Left renal pelvis (tissue), 4 donors: ENCODE measurements around the gene WNK3. TPM values are rescaled to one million over a fixed set of nuclear protein-coding genes. Genes with fewer than 3 reads are reported as not detected.
"Not testable (repeated sequence)": the region's sequence is repeated elsewhere in the genome, so short reads cannot be mapped to it uniquely, and the experiment has no call there.

Experiments
- DNase-seq, 4 donors: peaks; one replicate each; pipeline ENCODE4 v3.0.0-alpha.2; 2013; ENCODE audit warnings: low read depth in 4 of 4, low spot score in 3 of 4
- polyA plus RNA-seq, 4 donors: library from polyadenylated mRNA; unstranded; fragments of 120-200 nt; gene quantifications; one replicate each; pipeline ENCODE4 v1.2.1, GENCODE V29; 2013; ENCODE audit not compliant: insufficient read length in 4 of 4

The WNK3 gene
- polyA plus RNA-seq: 1 to 10 TPM; 2.7 to 5.4 (median 5.1) TPM

GRCh38 chrX:54357414-54358377, at the start of gene WNK3:
TSS of gene WNK3 (minus strand) at chrX:54358046.
- peak; percentile 46 to 74 (median 70) for DNase-seq

- no peak for DNase-seq
Measured at GRCh38 chrX:54407266-54407665, 49.4 kb upstream of the WNK3 start.

GRCh38 chrX:54397113-54397512, 39.3 kb upstream of the WNK3 start:
- no peak for DNase-seq

GRCh38 chrX:54386314-54386713, 28.5 kb upstream of the WNK3 start:
- no peak for DNase-seq

DNA sequence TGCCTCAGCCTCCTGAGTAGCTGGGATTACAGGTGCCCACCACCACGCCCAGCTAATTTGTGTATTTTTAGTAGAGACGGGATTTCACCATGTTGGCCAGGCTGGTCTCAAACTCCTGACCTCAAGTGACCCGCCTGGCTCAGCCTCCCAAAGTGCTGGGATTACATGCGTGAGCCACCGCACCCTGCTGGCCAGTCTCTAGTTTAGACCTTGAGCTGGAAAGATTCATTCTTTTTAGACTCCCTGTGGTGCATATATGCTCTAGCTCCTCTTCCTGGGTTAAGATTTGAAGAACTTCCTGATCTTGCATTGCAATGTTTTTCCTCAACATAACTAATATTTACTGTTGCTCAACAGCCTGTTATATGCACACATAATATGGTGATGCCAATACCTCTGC, 26.8 kb upstream of the WNK3 start:
- DNase-seq: not testable (repeated sequence)

DNA sequence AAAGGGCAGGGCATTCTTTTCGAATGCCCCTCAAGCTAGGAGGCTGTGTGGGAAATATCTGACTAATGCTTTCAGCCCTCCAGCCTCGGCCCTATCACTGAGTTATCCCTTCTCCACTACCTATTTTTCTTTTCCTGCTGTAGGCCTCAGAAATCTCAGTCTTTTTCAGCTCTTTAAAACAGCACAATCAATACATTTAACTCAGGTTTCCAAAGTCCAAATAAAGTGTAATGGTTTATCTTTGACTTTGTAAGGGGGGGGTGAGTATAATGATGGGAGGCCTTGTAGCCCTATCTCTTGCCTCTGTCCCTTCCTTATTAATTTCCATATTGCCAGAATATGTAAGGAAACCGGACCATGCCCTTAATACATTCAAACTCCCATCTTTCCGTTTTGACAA, 1.6 kb upstream of the WNK3 start:
- DNase-seq: no peak

- DNase-seq: peak; percentile 63 to 75 (median 68)
Measured at GRCh38 chrX:54358424-54359211, 772 bp upstream of the WNK3 start.

GRCh38 chrX:54352677-54353076, 5.2 kb downstream of the WNK3 start:
- DNase-seq: no peak

DNA sequence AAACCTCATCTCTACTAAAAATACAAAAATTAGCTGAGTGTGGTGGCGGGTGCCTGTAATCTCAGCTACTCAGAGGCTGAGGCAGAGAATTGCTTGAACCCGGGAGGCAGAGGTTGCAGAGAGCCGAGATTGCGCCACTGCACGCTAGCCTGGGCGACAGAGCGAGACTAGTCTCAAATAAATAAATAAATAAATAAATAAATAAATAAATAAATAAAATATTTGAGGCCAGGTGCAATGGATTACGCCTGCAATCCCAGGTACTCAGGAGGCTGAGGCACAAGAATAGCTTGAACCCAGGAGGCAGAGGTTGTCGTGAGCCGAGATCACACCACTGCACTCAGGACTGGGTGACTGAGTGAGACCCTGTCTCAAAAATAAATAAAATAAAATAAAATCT, 20.5 kb downstream of the WNK3 start:
- DNase-seq: not testable (repeated sequence)

GRCh38 chrX:54325077-54325476, 32.8 kb downstream of the WNK3 start:
- DNase-seq: no peak

- no peak for DNase-seq
Measured at GRCh38 chrX:54320067-54320466, 37.8 kb downstream of the WNK3 start.

DNA sequence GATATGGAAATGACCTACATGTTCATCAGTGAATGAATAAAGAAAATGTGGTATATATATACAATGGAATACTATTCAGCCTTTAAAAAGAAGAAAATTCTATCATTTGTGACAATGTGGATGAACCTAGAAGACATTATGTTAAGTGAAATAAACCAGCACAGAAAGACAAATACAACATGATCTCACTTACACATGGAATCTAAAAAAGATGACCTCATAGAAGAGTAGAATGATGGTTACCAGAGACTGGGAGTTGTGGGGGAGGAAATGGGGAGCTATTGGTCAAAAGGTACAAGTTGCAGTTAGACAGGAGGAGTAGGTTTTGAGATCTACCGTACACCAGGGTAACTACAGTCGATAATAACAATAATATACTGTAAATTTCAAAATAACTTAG, 51.5 kb downstream of the WNK3 start:
- DNase-seq: no peak

- DNase-seq: no peak
Measured at GRCh38 chrX:54301516-54301915, 56.3 kb downstream of the WNK3 start.

DNA sequence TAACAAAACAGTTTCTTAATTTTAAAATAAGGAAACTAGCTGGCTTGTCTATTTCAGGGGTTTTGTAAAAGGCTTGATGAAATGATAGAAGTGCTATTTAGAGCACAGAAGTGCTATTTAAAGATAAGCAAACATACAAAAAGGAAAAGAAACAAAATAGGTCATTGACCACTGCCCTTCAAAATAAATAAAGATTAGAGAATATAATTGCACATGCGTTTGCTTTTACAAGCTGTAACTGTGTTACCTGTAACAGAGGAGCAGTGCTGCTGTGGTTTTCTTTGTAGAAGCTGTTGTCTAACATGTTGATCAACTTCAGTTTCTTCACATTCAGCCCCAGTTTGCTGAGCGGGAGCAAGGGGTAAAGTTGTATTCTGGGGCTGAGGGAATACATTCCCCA, 63.5 kb downstream of the WNK3 start:
- no peak for DNase-seq

DNA sequence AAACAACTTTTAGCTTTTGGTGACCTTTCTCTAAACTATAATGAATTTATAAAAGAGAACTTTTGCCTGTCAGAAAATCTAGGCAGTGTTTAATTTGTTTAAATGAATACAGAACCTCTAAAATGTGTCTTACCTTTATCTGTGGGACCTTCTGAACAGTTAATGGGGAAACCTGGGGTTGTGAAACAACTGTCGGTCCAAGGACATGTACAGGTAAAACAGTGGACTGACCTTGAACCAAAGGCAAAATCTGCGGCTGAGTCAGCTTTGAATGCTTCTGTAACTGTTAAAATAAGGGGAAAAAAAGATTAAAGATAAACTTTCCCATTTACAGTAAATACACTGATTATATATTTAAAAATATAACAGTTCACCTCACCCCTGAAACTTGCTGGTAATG, 65.1 kb downstream of the WNK3 start:
- DNase-seq: no peak

- no peak for DNase-seq
Measured at GRCh38 chrX:54291758-54292157, 66.1 kb downstream of the WNK3 start.

DNA sequence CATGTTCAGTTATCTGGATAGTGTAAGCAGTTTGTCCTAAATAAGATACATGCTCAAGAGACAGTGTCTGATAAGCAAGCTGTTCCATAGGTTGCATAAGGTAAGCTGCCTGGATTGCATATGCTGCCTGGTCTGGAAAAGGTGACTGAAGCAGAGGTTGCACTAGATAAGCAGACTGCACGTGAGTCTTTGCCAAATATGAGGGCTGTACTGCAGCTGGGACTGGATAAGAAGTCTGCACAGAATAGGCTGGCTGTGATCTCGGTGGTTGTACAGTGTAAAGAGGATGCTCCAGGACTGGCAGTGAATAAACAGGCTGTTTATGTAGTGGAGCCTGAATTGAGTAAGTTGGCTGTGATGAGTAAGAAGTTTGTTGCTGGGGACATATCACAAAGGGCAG, 68.9 kb downstream of the WNK3 start:
- DNase-seq: no peak

GRCh38 chrX:54288277-54288676, 69.6 kb downstream of the WNK3 start:
- DNase-seq: no peak

GRCh38 chrX:54281676-54282075, 76.2 kb downstream of the WNK3 start:
- DNase-seq: no peak

DNA sequence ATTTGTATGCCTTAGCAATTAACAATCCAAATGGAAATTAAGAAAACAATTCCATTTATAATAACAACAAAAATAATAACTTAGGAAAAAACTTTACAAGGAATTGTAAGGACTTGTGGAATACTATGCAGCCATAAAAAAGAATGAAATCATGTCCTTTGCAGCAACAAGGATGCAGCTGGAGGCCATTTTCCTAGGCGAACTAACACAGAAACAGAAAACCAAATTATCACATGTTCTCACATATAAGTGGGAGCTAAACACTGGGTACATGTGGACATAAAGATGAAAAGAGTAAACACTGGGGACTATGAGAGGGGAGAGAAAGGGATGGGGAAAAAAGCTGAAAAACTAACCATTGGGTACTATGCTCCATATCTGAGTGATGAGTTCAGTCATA, 77.4 kb downstream of the WNK3 start:
- no peak for DNase-seq

GRCh38 chrX:54271664-54272063, 86.2 kb downstream of the WNK3 start:
- no peak for DNase-seq

DNA sequence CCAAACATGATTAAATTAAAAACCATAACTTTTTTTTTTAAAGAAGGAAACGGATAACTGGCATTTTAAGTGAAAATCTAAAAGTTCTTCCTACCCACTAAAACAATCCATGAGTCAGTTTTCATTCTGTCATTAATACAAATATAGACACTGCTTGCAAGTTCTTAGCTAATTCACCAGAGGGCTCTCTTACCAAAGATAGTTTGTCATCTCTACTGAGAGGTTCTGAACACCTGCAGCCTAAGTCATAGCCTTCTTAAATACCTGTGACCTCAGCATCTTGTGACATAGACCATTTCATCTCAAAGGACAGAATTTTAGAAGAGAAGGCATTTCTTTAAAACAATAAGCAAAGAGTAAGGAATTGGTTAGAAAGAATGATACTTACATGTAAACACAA, 109.5 kb downstream of the WNK3 start:
- no peak for DNase-seq
